OCI-LY7 (cell line): ENCODE data around the gene FAM120A. TPM values are rescaled to one million over a fixed set of nuclear protein-coding genes. Genes with fewer than 3 reads are reported as not detected.

Experiments used
- BruUV-seq: library from RNA; stranded (reverse); fragments of 400-500 nt; replicated peaks from 2 replicates; lab custom pipeline; 2021; lab: Mats Ljungman, UMichigan
- CTCF ChIA-PET: fragments of 300-600 bp; sonication (Branson Sonifier 250); formaldehyde crosslinking; loops from one replicate; lab custom pipeline; 2022; ENCODE audit warnings: antibody characterized with exemption; ENCODE audit not compliant: unreplicated experiment; lab: Charles Lee
- POLR2A ChIA-PET: fragments of 300-600 bp; sonication (Branson Sonifier 250); formaldehyde crosslinking; loops from one replicate; lab custom pipeline; 2022; ENCODE audit warnings: antibody characterized with exemption; lab: Charles Lee
- DNase-seq: peaks from one replicate; pipeline ENCODE4 v3.0.0-alpha.2; 2015; ENCODE audit warnings: low spot score
- H2AFZ ChIP-seq: fragments of 200-600 bp; sonication (generic), shearing (Covaris generic); 2 replicates; pipeline ENCODE4 v1.6.1; 2014; ENCODE audit warnings: mild to moderate bottlenecking, antibody characterized with exemption, low read length, moderate library complexity
- H3K27ac ChIP-seq: fragments of 200-600 bp; sonication (generic); 2 replicates; pipeline ENCODE4 v1.5.1; 2014; ENCODE audit warnings: mixed run types, low read depth, mild to moderate bottlenecking, moderate library complexity, low read length, inconsistent platforms; ENCODE audit not compliant: poor library complexity, severe bottlenecking
- H3K36me3 ChIP-seq: fragments of 200-600 bp; sonication (generic); 2 replicates; pipeline ENCODE4 v1.6.1; 2014; ENCODE audit warnings: mild to moderate bottlenecking, antibody characterized with exemption, low read length, moderate library complexity, mixed read lengths; ENCODE audit not compliant: insufficient read depth
- H3K4me1 ChIP-seq: fragments of 200-600 bp; sonication (generic); 2 replicates; pipeline ENCODE4 v1.5.1; 2014; ENCODE audit warnings: mild to moderate bottlenecking, low read length; ENCODE audit not compliant: insufficient read depth, poor library complexity, severe bottlenecking
- H3K4me2 ChIP-seq: fragments of 200-600 bp; sonication (generic); 2 replicates; pipeline ENCODE4 v1.6.1; 2014; ENCODE audit warnings: mild to moderate bottlenecking, low read length
- H3K4me3 ChIP-seq: fragments of 200-600 bp; sonication (generic); 2 replicates; pipeline ENCODE4 v1.5.1; 2014; ENCODE audit warnings: mild to moderate bottlenecking, low read depth, low read length; ENCODE audit not compliant: poor library complexity, severe bottlenecking
- H3K79me2 ChIP-seq: fragments of 200-600 bp; sonication (generic); 2 replicates; pipeline ENCODE4 v1.6.1; 2016; ENCODE audit warnings: low read depth, mild to moderate bottlenecking, low read length, moderate library complexity, mixed read lengths; ENCODE audit not compliant: insufficient read depth
- H3K9me2 ChIP-seq: fragments of 200-600 bp; sonication (generic); 2 replicates; pipeline ENCODE4 v1.6.1; 2016; ENCODE audit warnings: mild to moderate bottlenecking, low read length, mixed read lengths; ENCODE audit not compliant: insufficient read depth
- H3K9me3 ChIP-seq: fragments of 200-600 bp; sonication (generic); 2 replicates; pipeline ENCODE4 v1.6.1; 2014; ENCODE audit warnings: mild to moderate bottlenecking, mixed run types, low read length, mixed read lengths
- H4K20me1 ChIP-seq: fragments of 200-600 bp; sonication (generic); 2 replicates; pipeline ENCODE4 v1.6.1; 2014; ENCODE audit warnings: mild to moderate bottlenecking, antibody characterized with exemption, low read length, moderate library complexity, mixed read lengths; ENCODE audit not compliant: insufficient read depth
- EZH2phosphoT487 ChIP-seq: fragments of 200-600 bp; sonication (generic); IDR thresholded peaks from 2 replicates; pipeline ENCODE4 v1.6.1; 2018; ENCODE audit warnings: low read depth, borderline replicate concordance, mild to moderate bottlenecking, mixed run types, antibody characterized with exemption, low read length, moderate library complexity, mixed read lengths
- intact Hi-C: fragments of 100-400 bp; cut with micrococcal nuclease; formaldehyde crosslinking; loops from one replicate; pipeline ENCODE4 v1.10.0; 2022; ENCODE audit not compliant: unreplicated experiment
- total RNA-seq, 2 experiments: library from RNA; depleted of rRNA in 1 of 2; stranded (reverse); fragments of >200 nt in 1 of 2; shearing (Covaris generic) in 1 of 2; gene quantifications; 2 replicates each; pipeline ENCODE4 v1.2.3, GENCODE V29; 2014 to 2022
- TF ChIP-seq, protein P1 (sequence below): fragments of 200-600 bp; sonication (generic); conservative IDR thresholded peaks from 2 replicates; pipeline ENCODE4 v1.5.1; 2014; ENCODE audit warnings: mild to moderate bottlenecking, antibody characterized with exemption, low read length, moderate library complexity, mixed read lengths

Gene FAM120A
- total RNA-seq, 2 experiments from 2014 or later: 81.9 to 104 TPM

DNA sequence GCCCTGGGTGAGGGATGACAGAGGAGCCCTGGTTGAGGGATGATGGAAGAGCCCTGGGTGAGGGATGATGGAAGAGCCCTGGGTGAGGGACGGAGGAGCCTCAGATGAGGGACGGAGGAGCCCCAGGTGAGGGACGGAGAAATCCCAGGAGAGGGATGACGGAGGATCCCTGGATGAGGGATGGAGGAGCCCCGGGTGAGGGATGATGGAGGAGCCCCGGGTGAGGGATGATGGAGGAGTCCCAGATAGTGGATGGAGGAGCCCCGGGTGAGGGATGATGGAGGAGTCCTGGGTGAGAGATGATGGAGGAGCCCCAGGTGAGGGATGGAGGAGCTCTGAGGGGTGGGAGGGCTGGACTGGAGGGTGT is 135.8 kb downstream of the FAM120A start:
- Histone ChIP-seq H3K36me3 (no peaks in the 10 kb centered on the region; the same call in 1 of the 2 replicates), H4K20me1 (no peaks in the 10 kb centered on the region; the same call in 1 of the 2 replicates), H3K4me3 (no peak overlapping the region), H3K9me2 (no peaks in the 10 kb centered on the region), H3K79me2 (no peaks in the 10 kb centered on the region; the same call in 1 of the 2 replicates), H3K9me3 (0 out of 2 replicates have a peak, but pooled peaks cover 9% of the 10 kb centered on the region), H2AFZ (no peak overlapping the region), H3K4me2 (no peak overlapping the region), H3K27ac (no peak overlapping the region), H3K4me1 (no peaks in the 10 kb centered on the region)
- no TSS peak for BruUV-seq
- DNase-seq: no peak
- ChIA-PET CTCF (no interaction called here), POLR2A (no interaction called here)
- intact Hi-C loops: no loop called here
- TF ChIP-seq, protein P1, sequence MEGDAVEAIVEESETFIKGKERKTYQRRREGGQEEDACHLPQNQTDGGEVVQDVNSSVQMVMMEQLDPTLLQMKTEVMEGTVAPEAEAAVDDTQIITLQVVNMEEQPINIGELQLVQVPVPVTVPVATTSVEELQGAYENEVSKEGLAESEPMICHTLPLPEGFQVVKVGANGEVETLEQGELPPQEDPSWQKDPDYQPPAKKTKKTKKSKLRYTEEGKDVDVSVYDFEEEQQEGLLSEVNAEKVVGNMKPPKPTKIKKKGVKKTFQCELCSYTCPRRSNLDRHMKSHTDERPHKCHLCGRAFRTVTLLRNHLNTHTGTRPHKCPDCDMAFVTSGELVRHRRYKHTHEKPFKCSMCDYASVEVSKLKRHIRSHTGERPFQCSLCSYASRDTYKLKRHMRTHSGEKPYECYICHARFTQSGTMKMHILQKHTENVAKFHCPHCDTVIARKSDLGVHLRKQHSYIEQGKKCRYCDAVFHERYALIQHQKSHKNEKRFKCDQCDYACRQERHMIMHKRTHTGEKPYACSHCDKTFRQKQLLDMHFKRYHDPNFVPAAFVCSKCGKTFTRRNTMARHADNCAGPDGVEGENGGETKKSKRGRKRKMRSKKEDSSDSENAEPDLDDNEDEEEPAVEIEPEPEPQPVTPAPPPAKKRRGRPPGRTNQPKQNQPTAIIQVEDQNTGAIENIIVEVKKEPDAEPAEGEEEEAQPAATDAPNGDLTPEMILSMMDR: no peak
- no peak for TF ChIP-seq EZH2phosphoT487

DNA sequence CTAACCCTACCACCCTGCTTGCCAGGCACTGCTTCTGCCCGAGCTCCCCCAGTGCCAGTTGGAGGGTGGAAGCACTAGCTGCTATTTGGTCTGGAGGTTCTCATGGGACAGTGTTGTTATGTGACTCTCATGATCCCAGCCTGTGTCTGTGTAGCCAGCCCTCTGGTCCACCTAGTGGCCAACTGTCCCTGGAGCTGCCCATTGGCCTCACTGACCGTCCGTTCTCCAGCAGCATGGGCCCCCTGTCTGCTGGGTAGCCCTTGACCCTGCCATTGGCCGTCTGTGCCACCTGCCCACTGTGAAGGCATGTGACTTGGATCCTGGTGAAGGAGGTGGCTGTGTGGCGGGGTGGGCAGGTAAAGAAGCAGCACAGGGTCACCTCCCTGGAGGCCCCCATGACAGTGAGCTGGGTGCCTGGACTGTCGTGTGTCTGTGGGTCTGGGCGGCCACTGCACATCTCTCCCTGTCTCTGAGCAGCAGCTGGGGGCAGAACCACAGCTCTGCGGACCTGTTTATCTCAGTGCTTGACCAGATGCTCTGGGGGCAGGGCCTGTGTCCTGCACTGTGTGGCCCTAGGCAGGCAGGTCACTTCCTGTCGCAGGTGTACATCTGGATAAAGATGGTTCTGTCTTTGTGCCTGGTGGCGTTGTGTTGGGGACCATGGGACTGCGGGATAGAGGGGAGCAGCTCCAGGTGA is 136.3 kb downstream of the FAM120A start:
- Histone ChIP-seq H3K36me3 (no peaks in the 10 kb centered on the region; the same call in 1 of the 2 replicates), H2AFZ (no peak overlapping the region), H3K4me2 (no peak overlapping the region), H4K20me1 (no peaks in the 10 kb centered on the region; the same call in 1 of the 2 replicates), H3K4me3 (no peak overlapping the region), H3K9me2 (no peaks in the 10 kb centered on the region), H3K27ac (no peak overlapping the region), H3K4me1 (no peaks in the 10 kb centered on the region), H3K9me3 (0 out of 2 replicates have a peak, but pooled peaks cover 9% of the 10 kb centered on the region), H3K79me2 (no peaks in the 10 kb centered on the region; the same call in 1 of the 2 replicates)
- TF ChIP-seq EZH2phosphoT487: no peak
- TF ChIP-seq, protein P1: no peak
- intact Hi-C loops: no loop called here
- ChIA-PET POLR2A (no interaction called here), CTCF (no interaction called here)
- no TSS peak for BruUV-seq
- DNase-seq: no peak
